Mesenchymal stem cell (in vitro differentiated cells and primary cell): ENCODE results near the gene AMMECR1.

Experiments
- DNase-seq: peaks from one replicate; pipeline ENCODE4 v3.0.0-alpha.2; 2013
- H2AFZ ChIP-seq: one replicate; pipeline ENCODE4 v1.6.1; 2013; ENCODE audit warnings: low read depth, mild to moderate bottlenecking, control low read depth, inconsistent platforms, low read length, moderate library complexity
- H2AK5ac ChIP-seq: 2 replicates; pipeline ENCODE4 v1.6.1; 2013; ENCODE audit warnings: low read length, moderate library complexity, mild to moderate bottlenecking, inconsistent platforms; ENCODE audit not compliant: severe bottlenecking
- H2BK120ac ChIP-seq: one replicate; pipeline ENCODE4 v1.6.1; 2013; ENCODE audit warnings: low read depth, mild to moderate bottlenecking, inconsistent platforms, low read length, moderate library complexity
- H2BK12ac ChIP-seq, 2 experiments: one replicate each; pipeline ENCODE4 v1.6.1; 2013; ENCODE audit warnings: inconsistent platforms in 2 of 2, low read length in 2 of 2, mild to moderate bottlenecking in 2 of 2, moderate library complexity in 2 of 2, control low read depth in 1 of 2
- H2BK15ac ChIP-seq: one replicate; pipeline ENCODE4 v1.6.1; 2013; ENCODE audit warnings: mild to moderate bottlenecking, low read depth, inconsistent platforms; ENCODE audit not compliant: poor library complexity, severe bottlenecking
- H2BK5ac ChIP-seq: 2 replicates; pipeline ENCODE4 v1.6.1; 2013; ENCODE audit warnings: low read depth, mild to moderate bottlenecking, low read length, control low read depth, inconsistent platforms; ENCODE audit not compliant: poor library complexity, severe bottlenecking
- H3K14ac ChIP-seq, 2 experiments: one replicate each; pipeline ENCODE4 v1.6.1; 2013; ENCODE audit warnings: inconsistent platforms in 2 of 2, low read length in 2 of 2, control low read depth in 1 of 2, mild to moderate bottlenecking in 1 of 2, moderate library complexity in 1 of 2
- H3K18ac ChIP-seq, 2 experiments: one replicate each; pipeline ENCODE4 v1.6.1; 2013; ENCODE audit warnings: inconsistent platforms in 2 of 2, low read length in 2 of 2, control low read depth in 1 of 2, low read depth in 1 of 2, mild to moderate bottlenecking in 1 of 2
- H3K23ac ChIP-seq, 2 experiments: one replicate each; pipeline ENCODE4 v1.6.1; 2013; ENCODE audit warnings: inconsistent platforms in 2 of 2, low read length in 2 of 2, mild to moderate bottlenecking in 2 of 2, moderate library complexity in 2 of 2, control low read depth in 1 of 2
- H3K27ac ChIP-seq: 2 replicates; pipeline ENCODE4 v1.5.1; 2013; ENCODE audit warnings: mild to moderate bottlenecking, moderate library complexity, low read length, control low read depth, inconsistent platforms; ENCODE audit not compliant: poor library complexity, severe bottlenecking
- H3K27me3 ChIP-seq, 2 experiments: 2 replicates each; pipeline versions ENCODE4 v1.6.1 to v1.7.0; 2013; ENCODE audit warnings: low read length in 2 of 2, mild to moderate bottlenecking in 2 of 2, moderate library complexity in 2 of 2, control low read depth in 1 of 2, inconsistent platforms in 1 of 2; ENCODE audit not compliant: control insufficient read depth in 1 of 2, insufficient read depth in 1 of 2
- H3K36me3 ChIP-seq, 2 experiments: 2 replicates each; pipeline versions ENCODE4 v1.6.1 to v1.7.0; 2013; ENCODE audit warnings: low read length in 2 of 2, control low read depth in 1 of 2, inconsistent platforms in 1 of 2, low read depth in 1 of 2, mild to moderate bottlenecking in 1 of 2; ENCODE audit not compliant: insufficient read depth in 2 of 2, control insufficient read depth in 1 of 2
- H3K4ac ChIP-seq, 2 experiments: one replicate each; pipeline ENCODE4 v1.6.1; 2013; ENCODE audit warnings: inconsistent platforms in 2 of 2, low read length in 2 of 2, mild to moderate bottlenecking in 2 of 2, moderate library complexity in 2 of 2, control low read depth in 1 of 2, low read depth in 1 of 2
- H3K4me1 ChIP-seq: 2 replicates; pipeline ENCODE4 v1.6.1; 2013; ENCODE audit warnings: low read depth, low read length, control low read depth; ENCODE audit not compliant: control insufficient read depth, insufficient read depth
- H3K4me2 ChIP-seq: 2 replicates; pipeline ENCODE4 v1.6.1; 2013; ENCODE audit warnings: low read length, mild to moderate bottlenecking, inconsistent platforms; ENCODE audit not compliant: poor library complexity, severe bottlenecking
- H3K4me3 ChIP-seq, 2 experiments: 2 replicates each; pipeline versions ENCODE4 v1.5.1 to v1.7.0; 2013; ENCODE audit warnings: low read length in 2 of 2, mild to moderate bottlenecking in 2 of 2, control low read depth in 1 of 2, low read depth in 1 of 2; ENCODE audit not compliant: insufficient read depth in 1 of 2
- H3K79me1 ChIP-seq: replicated peaks from 2 replicates; pipeline ENCODE4 v1.6.1; 2013; ENCODE audit warnings: mild to moderate bottlenecking, control low read depth, low read length, inconsistent platforms; ENCODE audit not compliant: poor library complexity, severe bottlenecking
- H3K9ac ChIP-seq: 2 replicates; pipeline ENCODE4 v1.7.0; 2013; ENCODE audit warnings: mild to moderate bottlenecking, low read length, moderate library complexity
- H3K9me3 ChIP-seq: 2 replicates; pipeline ENCODE4 v1.7.0; 2013; ENCODE audit warnings: mild to moderate bottlenecking, low read length; ENCODE audit not compliant: control insufficient read depth
- H4K8ac ChIP-seq: one replicate; pipeline ENCODE4 v1.6.1; 2013; ENCODE audit warnings: inconsistent platforms, mild to moderate bottlenecking, low read length, moderate library complexity
- H4K91ac ChIP-seq: one replicate; pipeline ENCODE4 v1.6.1; 2013; ENCODE audit warnings: mild to moderate bottlenecking, low read length, inconsistent platforms
- WGBS: methylation state at CpG from one replicate; pipeline ENCODE4 v1.1.7; 2013; ENCODE audit warnings: mixed read lengths; 5-methylcytosine and 5-hydroxymethylcytosine counted together

AMMECR1 gene

GRCh38 chrX:110168585-110168984 is 149.3 kb downstream of the AMMECR1 start:
- H3K4ac ChIP-seq: peak overlapping the region in 1 of 2 experiments; percentile 28
- DNase-seq: no peak
- WGBS: 88% methylated on average over 4 of the region's 4 CpGs

GRCh38 chrX:110167952-110168451 is 149.9 kb downstream of the AMMECR1 start:
- H3K4ac ChIP-seq: no peak overlapping the region
- 28% methylated on average over 8 of the region's 9 CpGs for WGBS
- no peak overlapping the region for H2BK12ac ChIP-seq
- no peak overlapping the region for H3K23ac ChIP-seq
- no peak overlapping the region for H4K8ac ChIP-seq
- H3K27ac ChIP-seq: no peak overlapping the region
- no peak overlapping the region for H3K4me2 ChIP-seq
- H2AFZ ChIP-seq: no peak overlapping the region
- no peak overlapping the region for H3K9ac ChIP-seq
- H2BK15ac ChIP-seq: no peak overlapping the region
- no peak overlapping the region for H3K14ac ChIP-seq
- H3K4me1 ChIP-seq: peaks cover 6% of the 10 kb centered on the region
- H3K4me3 ChIP-seq: no peak overlapping the region
- peak overlapping the region in 1 of 2 experiments; percentile 41 for H3K18ac ChIP-seq
- H2BK120ac ChIP-seq: no peak overlapping the region
- peak; percentile 60 for DNase-seq
- H3K9me3 ChIP-seq: no peaks in the 10 kb centered on the region
- no peak overlapping the region for H2AK5ac ChIP-seq
- H3K36me3 ChIP-seq: peaks cover 0 to 4% of the 10 kb centered on the region in 2 experiments
- H2BK5ac ChIP-seq: no peak overlapping the region
- H3K27me3 ChIP-seq: peaks cover 0 to 27% of the 10 kb centered on the region in 2 experiments
- no peaks in the 10 kb centered on the region for H3K79me1 ChIP-seq
- no peak overlapping the region for H4K91ac ChIP-seq

More at GRCh38 chrX:110168585-110168984, 149.3 kb downstream of the AMMECR1 start:
- peaks cover 0 to 33% of the 10 kb centered on the region in 2 experiments for H3K27me3 ChIP-seq
- H3K27ac ChIP-seq: no peak overlapping the region
- H2BK5ac ChIP-seq: no peak overlapping the region
- H2BK15ac ChIP-seq: no peak overlapping the region
- H3K18ac ChIP-seq: no peak overlapping the region
- H2AK5ac ChIP-seq: no peak overlapping the region
- no peak overlapping the region for H3K4me2 ChIP-seq
- H4K8ac ChIP-seq: no peak overlapping the region
- no peak overlapping the region for H2BK120ac ChIP-seq
- H3K9ac ChIP-seq: no peak overlapping the region
- no peak overlapping the region for H2BK12ac ChIP-seq
- H2AFZ ChIP-seq: no peak overlapping the region
- peaks cover 6% of the 10 kb centered on the region for H3K4me1 ChIP-seq
- H3K79me1 ChIP-seq: no peaks in the 10 kb centered on the region
- H3K9me3 ChIP-seq: no peaks in the 10 kb centered on the region
- no peak overlapping the region for H3K23ac ChIP-seq
- H3K4me3 ChIP-seq: no peak overlapping the region
- H4K91ac ChIP-seq: no peak overlapping the region
- H3K36me3 ChIP-seq: peaks cover 0 to 7% of the 10 kb centered on the region in 2 experiments
- no peak overlapping the region for H3K14ac ChIP-seq

GRCh38 chrX:110163488-110163887 is 154.4 kb downstream of the AMMECR1 start:
- peaks cover 3% of the 10 kb centered on the region for H3K79me1 ChIP-seq
- peaks cover 8% of the 10 kb centered on the region for H3K4me1 ChIP-seq
- no peaks in the 10 kb centered on the region for H3K36me3 ChIP-seq
- H3K9me3 ChIP-seq: no peaks in the 10 kb centered on the region
- H3K4me3 ChIP-seq: no peak overlapping the region
- H4K91ac ChIP-seq: no peak overlapping the region
- no peak overlapping the region for H3K14ac ChIP-seq
- H3K23ac ChIP-seq: no peak overlapping the region
- no peak overlapping the region for H3K18ac ChIP-seq
- no peak overlapping the region for H2BK12ac ChIP-seq
- WGBS: 11% methylated on average over 3 of the region's 3 CpGs
- no peak overlapping the region for H2BK5ac ChIP-seq
- H2AFZ ChIP-seq: no peak overlapping the region
- H3K4me2 ChIP-seq: no peak overlapping the region
- no peak overlapping the region for H2BK15ac ChIP-seq
- no peak overlapping the region for H2AK5ac ChIP-seq
- H3K4ac ChIP-seq: no peak overlapping the region
- no peak overlapping the region for H3K27ac ChIP-seq
- no peak overlapping the region for H2BK120ac ChIP-seq
- H4K8ac ChIP-seq: no peak overlapping the region
- peaks cover 0 to 30% of the 10 kb centered on the region in 2 experiments for H3K27me3 ChIP-seq
- DNase-seq: peak; percentile 58
- no peak overlapping the region for H3K9ac ChIP-seq

GRCh38 chrX:110162867-110163266 is 155.0 kb downstream of the AMMECR1 start:
- no peak overlapping the region for H2AK5ac ChIP-seq
- no peak overlapping the region for H3K4me2 ChIP-seq
- peaks cover 4% of the 10 kb centered on the region for H3K4me1 ChIP-seq
- no CpG with 5 or more reads among the region's 1 CpG for WGBS
- no peak overlapping the region for H3K4me3 ChIP-seq
- H2BK15ac ChIP-seq: no peak overlapping the region
- H3K27me3 ChIP-seq: peaks cover 0 to 32% of the 10 kb centered on the region in 2 experiments
- no peak overlapping the region for H3K4ac ChIP-seq
- no peaks in the 10 kb centered on the region for H3K9me3 ChIP-seq
- no peaks in the 10 kb centered on the region for H3K36me3 ChIP-seq
- H2BK5ac ChIP-seq: no peak overlapping the region
- no peak overlapping the region for H3K14ac ChIP-seq
- no peak overlapping the region for H4K91ac ChIP-seq
- no peak overlapping the region for H3K9ac ChIP-seq
- no peak overlapping the region for H2AFZ ChIP-seq
- no peak overlapping the region for H3K23ac ChIP-seq
- H3K18ac ChIP-seq: peak overlapping the region in 1 of 2 experiments; percentile 12
- DNase-seq: no peak
- peaks cover 3% of the 10 kb centered on the region for H3K79me1 ChIP-seq
- no peak overlapping the region for H4K8ac ChIP-seq
- no peak overlapping the region for H3K27ac ChIP-seq
- H2BK12ac ChIP-seq: no peak overlapping the region
- H2BK120ac ChIP-seq: no peak overlapping the region
